K562 (cell line): ENCODE data around the gene SLC9A7. TPM values are rescaled to one million over a fixed set of nuclear protein-coding genes. Genes with fewer than 3 reads are reported as not detected.
A peak's percentile ranks its signal among the peaks of the same experiment; 100 is the strongest.

Experiments used
- ATAC-seq: fragments of 200-7000 bp; cut with Tn5 transposase; 3 replicates; pipeline ENCODE4 v1.9.1; 2020; ENCODE audit warnings: moderate library complexity
- BruUV-seq: library from RNA; stranded (reverse); fragments of 400-500 nt; replicated peaks from 2 replicates; lab custom pipeline; 2021; lab: Mats Ljungman, UMichigan
- CTCF ChIA-PET: fragments of 300-600 bp; formaldehyde crosslinking; extraction: SDS; loops from one replicate; lab custom pipeline; 2021; ENCODE audit warnings: low intra/inter-chr PET ratio; lab: Yijun Ruan, JAX
- POLR2A ChIA-PET: fragments of 300-600, 350-650 bp; sonication (Branson Sonifier 250); formaldehyde crosslinking; extraction: SDS; loops from one replicate; lab custom pipeline; 2021; ENCODE audit warnings: antibody characterized with exemption, inconsistent platforms; lab: Yijun Ruan, JAX
- DNase-seq, 4 experiments: peaks; one replicate each; pipeline versions ENCODE4 v3.0.0 to v3.0.0-alpha.2; 2011 to 2018; ENCODE audit warnings: low spot score in 3 of 4, mixed read lengths in 3 of 4; ENCODE audit errors: extremely low read depth in 1 of 4
- FAIRE-seq: peaks from 2 replicates; lab custom pipeline; 2011; peaks lifted over from hg19 to GRCh38; lab: Jason Lieb, UNC
- H2AFZ ChIP-seq: 2 replicates; pipeline ENCODE4 v1.6.0; 2011; ENCODE audit warnings: low read depth, low read length, control low read depth, inconsistent platforms
- H3K27ac ChIP-seq: fragments of 200-600 bp; 3 replicates; pipeline ENCODE4 v1.8.0; 2011; ENCODE audit warnings: low read depth, mild to moderate bottlenecking, control low read depth, inconsistent platforms, low read length, moderate library complexity, mixed read lengths; ENCODE audit errors: extremely low read depth
- H3K27me3 ChIP-seq, 2 experiments: fragments of 300-600 bp in 1 of 2; 2 replicates in 1 of 2; 3 replicates in 1 of 2; pipeline versions ENCODE4 v1.6.0 to v1.8.0; 2011; ENCODE audit warnings: inconsistent platforms in 2 of 2, low read length in 2 of 2, mild to moderate bottlenecking in 1 of 2, mixed read lengths in 1 of 2, moderate library complexity in 1 of 2; ENCODE audit not compliant: control insufficient read depth in 2 of 2, insufficient read depth in 2 of 2
- H3K36me3 ChIP-seq: fragments of 300-600 bp; 3 replicates; pipeline ENCODE4 v1.8.0; 2011; ENCODE audit warnings: mild to moderate bottlenecking, low read length, inconsistent platforms; ENCODE audit not compliant: control insufficient read depth, insufficient read depth
- H3K4me1 ChIP-seq, 2 experiments: fragments of 200-600 bp in 1 of 2; replicated peaks in 1 of 2; 2 replicates in 1 of 2; 3 replicates in 1 of 2; pipeline versions ENCODE4 v1.5.1 to v1.8.0; 2011; ENCODE audit warnings: inconsistent platforms in 2 of 2, low read length in 2 of 2, mild to moderate bottlenecking in 1 of 2, mixed read lengths in 1 of 2, moderate library complexity in 1 of 2; ENCODE audit not compliant: control insufficient read depth in 2 of 2, insufficient read depth in 2 of 2
- H3K4me2 ChIP-seq: 2 replicates; pipeline ENCODE4 v1.6.1; 2011; ENCODE audit warnings: low read length, control low read depth, inconsistent platforms, mixed read lengths; ENCODE audit not compliant: insufficient read depth
- H3K4me3 ChIP-seq: fragments of 200-600 bp; sonication (generic), shearing (Covaris generic); 2 replicates; pipeline ENCODE4 v1.5.1; 2016; ENCODE audit warnings: control low read depth, inconsistent platforms
- H3K79me2 ChIP-seq: fragments of 200-600 bp; 3 replicates; pipeline ENCODE4 v1.8.0; 2011; ENCODE audit warnings: low read length, inconsistent platforms; ENCODE audit not compliant: control insufficient read depth, insufficient read depth
- H3K9ac ChIP-seq, 2 experiments: 2 replicates each; pipeline versions ENCODE4 v1.6.0 to v1.6.1; 2011; ENCODE audit warnings: low read depth in 2 of 2, low read length in 2 of 2, control low read depth in 1 of 2, inconsistent platforms in 1 of 2, mild to moderate bottlenecking in 1 of 2, mixed read lengths in 1 of 2; ENCODE audit not compliant: insufficient read depth in 1 of 2
- H3K9me1 ChIP-seq: one replicate; pipeline ENCODE4 v1.6.0; 2011; ENCODE audit warnings: inconsistent platforms, mild to moderate bottlenecking, low read length, moderate library complexity; ENCODE audit not compliant: control insufficient read depth, insufficient read depth
- H3K9me3 ChIP-seq: replicated peaks from 2 replicates; pipeline ENCODE4 v1.5.1; 2011; ENCODE audit warnings: low read depth, low read length, inconsistent platforms; ENCODE audit not compliant: control insufficient read depth, insufficient read depth
- H4K20me1 ChIP-seq: replicated peaks from 2 replicates; pipeline ENCODE4 v1.6.1; 2011; ENCODE audit warnings: low read length, inconsistent platforms, mixed read lengths; ENCODE audit not compliant: control insufficient read depth, insufficient read depth
- ILF3 ChIP-seq: fragments of 450-650 bp; IDR thresholded peaks from 2 replicates; pipeline ENCODE4 v1.6.1; 2018; ENCODE audit warnings: antibody characterized with exemption, mild to moderate bottlenecking, moderate library complexity, borderline replicate concordance
- NFE2 ChIP-seq: IDR thresholded peaks from 2 replicates; pipeline ENCODE4 v1.6.1; 2014; ENCODE audit warnings: antibody characterized with exemption, low read depth
- REST ChIP-seq, 2 experiments: fragments of 450-650 bp; formaldehyde crosslinking in 1 of 2; IDR thresholded peaks; 2 replicates each; pipeline versions ENCODE4 v1.4.0 to v1.6.1; 2014 to 2020; ENCODE audit warnings: mild to moderate bottlenecking in 2 of 2, borderline replicate concordance in 1 of 2, low read depth in 1 of 2
- ZNF23 ChIP-seq: fragments of 250-450 bp; sonication (Bioruptor Pico); IDR thresholded peaks from 2 replicates; pipeline ENCODE4 v1.4.0; 2020; ENCODE audit warnings: mild to moderate bottlenecking
- WGBS: fragments of 100-300 bp; shearing (Covaris generic); methylation state at CpG from one replicate; pipeline ENCODE4 v1.1.6; 2016; ENCODE audit warnings: low coverage, mixed read lengths; ENCODE audit not compliant: insufficient coverage; ENCODE audit errors: missing lambda C conversion rate; 5-methylcytosine and 5-hydroxymethylcytosine counted together
- in situ Hi-C: fragments of 300-500 bp; cut with MboI; formaldehyde crosslinking; loops from 4 replicates; pipeline ENCODE4 v1.15.0; 2018; ENCODE audit warnings: inconsistent platforms, mixed read lengths
- intact Hi-C: fragments of 100-400 bp; cut with micrococcal nuclease; formaldehyde crosslinking; loops from 2 replicates; pipeline ENCODE4 v1.14.2; 2022
- polyA plus RNA-seq, 8 experiments: library from polyadenylated mRNA; depleted of rRNA in 4 of 8; stranded (reverse) in 5 of 8; unstranded in 3 of 8; fragments of >200 nt; fragmentation: Nextera tagmentation in 2 of 8; fragmentation: Illumina TruSeq in 1 of 8; extraction: Ambion mirVana in 2 of 8; extraction: Trizol in 1 of 8; gene quantifications; 2 replicates each; pipeline versions ENCODE4 v1.2.1 to v1.2.3, GENCODE V29; 2011 to 2014; ENCODE audit warnings: inconsistent platforms in 1 of 8, missing spikeins in 1 of 8
- total RNA-seq, 7 experiments: library from RNA; depleted of rRNA in 6 of 7; stranded (reverse); fragments of >200 nt in 6 of 7; fragmentation: Illumina TruSeq in 2 of 7; extraction: Trizol in 2 of 7; gene quantifications; 2 replicates each; pipeline versions ENCODE4 v1.2.1 to v1.2.3, GENCODE V29; 2011 to 2021; ENCODE audit warnings: low replicate concordance in 1 of 7

Gene SLC9A7
- total and polyA plus RNA-seq, 9 of the 15 experiments (the other 6 are each of a cell fraction or from before 2014, with no cell fraction given), result 0.04 to 0.13 (median 0.09) TPM; not detected in 5

- ATAC-seq, result no peak
- H3K9me3 ChIP-seq, result no peaks in the 10 kb centered on the region
- no peaks in the 10 kb centered on the region for H4K20me1 ChIP-seq
- no peaks in the 10 kb centered on the region for H3K79me2 ChIP-seq
- FAIRE-seq, result no peak
- 0% methylated on average over 7 of the region's 7 CpGs for WGBS
- ChIA-PET POLR2A (no interaction called here), CTCF (no interaction called here)
- no peak overlapping the region for H3K4me2 ChIP-seq
- peaks cover 4 to 11% of the 10 kb centered on the region in 2 experiments; a peak in 4 of 5 replicates for H3K27me3 ChIP-seq
- H3K4me3 ChIP-seq, result no peak overlapping the region
- H3K27ac ChIP-seq, result no peak overlapping the region
- intact Hi-C loops (no loop called here), in situ Hi-C loops (no loop called here)
- H3K9me1 ChIP-seq, result no peaks in the 10 kb centered on the region
- H2AFZ ChIP-seq, result no peak overlapping the region
- no peak overlapping the region for H3K9ac ChIP-seq
- H3K36me3 ChIP-seq, result no peaks in the 10 kb centered on the region
- DNase-seq, result no peak
- no peaks in the 10 kb centered on the region for H3K4me1 ChIP-seq
- no TSS peak for BruUV-seq
- TF ChIP-seq ZNF23 (CRISPR knock-in tag) (no peak), NFE2 (0 out of 2 replicates have a peak, but pooled peaks have one; percentile 5)
These were observed 19.3 kb upstream of the SLC9A7 start for GRCh38 chrX:46777971-46778810.

GRCh38 chrX:46770817-46771163 is 11.9 kb upstream of the SLC9A7 start:
- H3K27me3 ChIP-seq, result no peaks in the 10 kb centered on the region
- DNase-seq (no peak), ATAC-seq (no peak), FAIRE-seq (no peak)
- H3K36me3 ChIP-seq, result no peaks in the 10 kb centered on the region; the same call in 2 of the 3 replicates
- WGBS, result 0% methylated on average over 1 of the region's 1 CpG
- CTCF ChIA-PET, result no interaction called here
- no peak overlapping the region for H3K9ac ChIP-seq
- POLR2A ChIA-PET, result interaction anchor here (1.1 kb wide), 1 partner anchor 9 kb away, joined by 3 read pairs; no protein-coding TSS in a partner anchor
- H3K4me1 ChIP-seq, result no peaks in the 10 kb centered on the region
- intact Hi-C loops, result no loop called here
- no peak overlapping the region for H2AFZ ChIP-seq
- H3K4me2 ChIP-seq, result no peak overlapping the region
- no peak overlapping the region for H3K27ac ChIP-seq
- in situ Hi-C loops, result no loop called here
- no TSS peak for BruUV-seq
- H4K20me1 ChIP-seq, result no peaks in the 10 kb centered on the region
- H3K4me3 ChIP-seq, result no peak overlapping the region
- no peaks in the 10 kb centered on the region for H3K9me3 ChIP-seq
- no peaks in the 10 kb centered on the region for H3K79me2 ChIP-seq
- no peaks in the 10 kb centered on the region for H3K9me1 ChIP-seq
- TF ChIP-seq REST (IDR thresholded peaks at IDR 0.05; ENCODE audit: borderline replicate concordance), result no peak
- TF ChIP-seq REST (CRISPR knock-in tag; IDR thresholded peaks at IDR 0.05; ENCODE audit: low read depth), result no peak
- no peak for TF ChIP-seq ILF3
